Activated CD4-positive, alpha-beta T cell treated with anti-CD3 and anti-CD28 coated beads, Interleukin-2, amount 50 U/mL, for 24 hours (primary cell): Measurements from ENCODE around the gene ALOX15.
"Not testable (repeated sequence)": the region's sequence is repeated elsewhere in the genome, so short reads cannot be mapped to it uniquely, and the experiment has no call there.

Source experiments
- DNase-seq, 2 donors: peaks; one replicate each; pipeline ENCODE4 v3.0.0-alpha.2; 2020; ENCODE audit warnings: low read depth in 1 of 2, low spot score in 1 of 2

ALOX15 gene

DNA sequence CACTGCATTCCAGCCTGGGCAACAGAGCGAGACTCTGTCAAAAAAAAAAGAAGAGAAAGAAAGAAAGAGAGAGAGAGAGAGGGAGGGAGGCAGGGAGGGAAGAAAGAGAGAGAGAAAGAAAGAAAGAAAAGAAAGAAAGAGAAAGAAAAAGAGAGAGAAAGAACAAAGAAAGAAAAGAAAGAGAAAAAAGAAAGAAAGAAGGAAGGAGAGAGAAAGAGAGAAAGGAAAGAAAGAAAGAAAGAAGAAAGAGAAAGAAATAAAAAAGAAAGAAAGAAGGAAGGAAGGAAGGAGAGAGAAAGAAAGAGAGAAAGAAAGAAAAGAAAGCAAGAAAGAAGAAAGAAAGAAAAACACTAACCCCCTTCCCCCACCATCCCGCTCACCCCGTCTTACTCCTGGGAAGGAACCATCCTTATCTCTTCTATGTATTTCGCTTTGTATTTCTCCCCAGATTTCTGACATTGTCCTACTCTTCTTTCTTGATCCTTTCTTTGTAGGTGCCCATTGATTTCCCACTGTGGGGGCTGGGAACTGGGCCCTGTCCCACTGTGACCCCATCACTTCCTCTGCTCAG is 20.9 kb downstream of the ALOX15 start:
- no peak for DNase-seq

DNA sequence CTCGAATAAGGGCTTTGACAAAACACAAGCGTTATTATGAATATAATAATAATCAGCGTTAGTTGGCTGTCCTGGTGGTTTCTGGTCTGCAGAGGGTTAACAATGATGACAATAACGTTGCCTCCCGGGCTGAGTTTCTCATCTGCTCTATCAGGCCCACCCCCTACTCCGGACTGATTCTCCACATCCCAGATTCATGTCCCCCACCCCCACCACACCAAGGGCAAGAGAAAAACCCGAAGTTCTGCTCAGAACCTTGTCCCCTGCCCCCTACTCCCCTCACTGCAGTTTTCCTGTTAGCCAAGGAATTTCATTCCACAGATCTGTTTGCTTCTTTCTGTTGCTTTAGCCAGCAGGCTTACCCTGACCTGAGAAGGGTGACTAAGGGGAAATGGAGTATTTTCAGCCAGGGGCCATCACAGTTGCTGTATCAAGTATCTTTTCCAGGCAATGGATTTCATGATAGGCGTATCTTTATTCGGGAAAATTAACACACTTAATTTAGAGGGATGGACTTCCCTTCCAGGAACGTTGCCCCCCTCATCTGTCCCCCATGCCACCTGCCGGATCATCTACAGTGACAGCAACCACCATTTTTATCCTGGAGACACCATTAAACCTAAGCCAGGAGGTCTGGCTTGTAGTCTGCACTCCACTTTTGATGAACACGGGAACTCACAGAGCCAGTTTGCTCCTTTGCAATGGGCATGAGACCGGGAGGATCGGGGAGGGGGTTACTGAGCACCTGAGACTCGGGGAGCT is 23.7 kb downstream of the ALOX15 start:
- DNase-seq, result no peak

DNA sequence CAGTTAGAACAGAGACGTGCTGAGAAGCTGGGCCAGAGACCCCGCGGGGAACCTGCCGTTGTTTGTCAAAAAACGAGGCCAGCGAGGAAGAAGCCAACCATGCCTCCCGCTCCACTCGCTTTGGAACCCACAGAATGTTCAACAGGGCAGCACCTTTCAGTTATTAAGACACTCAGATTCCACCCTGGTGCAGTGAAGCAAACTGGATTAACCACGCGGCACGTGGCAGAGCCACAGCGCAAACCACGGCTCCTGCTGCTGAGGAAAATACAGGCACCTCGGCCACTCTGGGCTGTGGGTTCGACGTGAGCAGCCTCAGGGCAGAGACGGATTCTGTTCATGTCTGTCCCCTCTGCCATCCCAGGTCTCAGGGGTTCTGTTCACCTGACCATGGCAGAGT is 24.4 kb downstream of the ALOX15 start:
- no peak for DNase-seq

DNA sequence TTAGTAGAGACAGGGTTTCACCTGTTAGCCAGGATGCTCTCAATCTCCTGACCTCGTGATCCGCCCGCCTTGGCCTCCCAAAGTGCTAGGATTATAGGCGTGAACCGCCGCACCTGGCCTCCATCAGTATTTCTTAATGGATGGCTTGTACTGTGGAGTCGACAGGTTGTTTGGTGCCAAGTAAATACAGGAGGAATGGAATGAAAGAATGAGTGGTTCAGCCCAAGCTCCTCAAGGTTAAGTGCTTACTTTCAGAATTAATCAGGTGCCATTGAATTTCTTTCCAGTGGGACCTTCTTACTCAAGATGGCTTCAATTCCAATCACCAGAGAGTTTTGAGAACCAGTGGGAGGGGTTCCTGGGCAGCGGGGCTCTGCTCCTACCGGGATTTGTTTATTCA is 25.0 kb downstream of the ALOX15 start:
- DNase-seq, result no peak

DNA sequence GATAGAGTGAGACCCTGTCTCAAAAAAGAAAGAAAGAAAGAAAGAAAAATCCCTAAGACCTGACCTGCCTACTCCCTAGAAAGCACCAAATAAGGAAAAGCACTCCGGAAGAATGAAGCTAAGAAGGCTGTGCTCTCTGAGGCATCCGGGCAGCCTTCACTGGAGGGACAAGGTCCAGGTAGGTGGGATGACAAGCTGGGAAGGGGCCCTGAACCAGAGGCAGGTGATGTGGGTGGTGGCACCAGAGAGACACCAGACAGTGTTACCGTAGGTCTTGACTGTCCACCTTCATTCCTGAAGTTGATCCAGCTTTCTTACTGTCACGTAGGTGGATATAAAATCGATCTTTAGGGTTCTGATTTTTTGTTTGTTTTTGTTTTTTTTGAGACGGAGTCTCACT is 30.8 kb downstream of the ALOX15 start:
- no peak for DNase-seq

DNA sequence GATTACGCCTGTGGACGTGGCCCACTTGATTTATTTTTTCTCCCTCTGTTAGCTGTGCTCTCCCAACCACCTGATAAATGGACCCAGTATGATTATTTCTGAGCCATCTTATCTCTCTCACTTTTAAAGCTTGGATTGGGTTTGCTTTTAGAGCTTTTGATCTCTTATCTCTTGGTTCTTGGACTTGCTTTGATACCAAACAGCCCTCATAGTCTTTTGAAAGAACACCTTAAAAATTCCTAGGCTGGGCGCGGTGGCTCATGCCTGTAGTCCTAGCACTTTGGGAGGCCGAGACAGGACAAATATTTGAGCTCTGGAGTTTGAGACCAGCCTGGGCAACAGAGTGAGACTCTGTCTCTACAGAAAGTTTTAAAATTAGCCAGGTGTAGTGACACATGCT is 31.3 kb downstream of the ALOX15 start:
- no peak for DNase-seq

DNA sequence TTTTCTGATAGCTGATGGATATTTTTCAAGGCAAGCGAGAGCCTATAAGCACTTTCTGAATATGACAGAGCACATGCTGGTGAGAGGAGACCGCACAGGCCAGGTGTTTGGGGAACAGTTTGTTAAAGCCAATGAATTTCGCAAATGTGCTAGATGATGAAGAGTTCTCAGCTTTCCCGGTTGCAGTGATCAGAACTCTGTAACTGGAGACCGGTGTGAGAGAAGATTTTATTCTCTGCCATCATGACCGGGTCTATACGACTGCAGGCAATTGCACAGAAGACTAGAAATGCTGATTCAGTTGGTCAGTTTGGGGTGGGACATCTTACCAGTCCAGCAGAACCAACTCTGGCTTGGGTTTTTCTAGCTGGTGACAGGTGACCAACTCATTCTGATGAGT is 31.7 kb downstream of the ALOX15 start:
- no peak for DNase-seq

DNA sequence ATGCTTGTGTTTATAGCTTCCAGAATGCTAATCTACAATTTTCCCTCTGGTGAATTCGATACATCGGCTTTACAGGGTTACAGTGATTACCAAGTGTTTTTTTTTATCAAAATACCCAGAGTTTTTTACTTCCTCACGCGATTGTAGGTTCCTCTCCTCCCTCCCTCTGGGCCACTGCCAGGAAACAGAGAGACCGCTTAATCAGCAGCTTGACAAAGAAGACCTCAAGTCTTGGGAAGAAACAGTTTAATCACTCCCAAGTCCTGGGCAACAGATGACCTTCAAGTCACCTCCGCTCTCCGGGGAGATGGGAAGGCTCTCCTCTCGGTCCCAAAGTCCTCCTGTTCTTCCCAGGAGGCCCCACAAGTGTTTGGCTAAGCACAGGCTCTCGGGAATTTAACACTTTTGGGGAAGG is 33.7 kb downstream of the ALOX15 start:
- no peak for DNase-seq

DNA sequence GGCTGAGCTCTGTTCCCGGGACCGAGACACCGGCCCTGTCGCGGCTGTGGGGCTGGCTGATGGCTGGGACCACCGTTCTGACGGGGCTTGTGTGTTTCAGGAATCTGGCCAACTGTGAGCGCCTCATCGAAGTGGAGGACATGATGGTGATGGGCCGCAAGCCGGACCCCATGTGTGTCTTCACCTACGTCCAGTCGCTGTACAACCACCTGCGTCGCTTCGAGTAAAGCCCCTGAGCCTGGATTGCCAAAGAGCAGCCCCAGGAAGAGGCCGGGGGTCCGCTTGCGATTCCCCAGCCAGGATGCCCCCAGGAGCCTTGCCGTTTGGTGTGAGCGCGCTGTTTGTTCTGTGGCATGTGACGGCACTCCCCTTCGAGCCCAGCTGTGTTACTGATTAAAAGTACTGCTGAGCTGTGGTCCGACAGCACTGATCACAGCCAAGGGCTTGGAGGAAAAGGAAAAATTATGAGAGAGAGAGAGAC is 34.2 kb downstream of the ALOX15 start:
- no peak for DNase-seq

DNA sequence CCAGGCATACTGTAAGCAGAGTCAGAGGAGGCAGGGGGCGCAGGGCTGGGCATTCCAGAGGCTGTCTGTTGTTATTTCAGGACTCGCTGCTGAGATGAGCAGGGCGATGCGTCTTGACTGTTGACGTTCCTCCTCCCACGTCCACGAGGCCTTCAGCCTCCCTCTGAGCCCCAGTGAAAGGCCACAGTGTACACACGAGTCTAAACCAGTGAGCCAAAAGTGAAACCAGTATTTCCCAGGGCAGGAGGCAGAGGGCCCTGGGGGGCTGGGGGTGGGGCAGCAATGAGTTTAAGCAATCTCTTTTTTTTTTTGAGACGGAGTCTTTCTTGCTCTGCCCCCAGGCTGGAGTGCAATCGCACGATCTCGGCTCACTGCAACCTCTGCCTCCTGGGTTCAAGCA is 35.7 kb downstream of the ALOX15 start:
- DNase-seq, result no peak

DNA sequence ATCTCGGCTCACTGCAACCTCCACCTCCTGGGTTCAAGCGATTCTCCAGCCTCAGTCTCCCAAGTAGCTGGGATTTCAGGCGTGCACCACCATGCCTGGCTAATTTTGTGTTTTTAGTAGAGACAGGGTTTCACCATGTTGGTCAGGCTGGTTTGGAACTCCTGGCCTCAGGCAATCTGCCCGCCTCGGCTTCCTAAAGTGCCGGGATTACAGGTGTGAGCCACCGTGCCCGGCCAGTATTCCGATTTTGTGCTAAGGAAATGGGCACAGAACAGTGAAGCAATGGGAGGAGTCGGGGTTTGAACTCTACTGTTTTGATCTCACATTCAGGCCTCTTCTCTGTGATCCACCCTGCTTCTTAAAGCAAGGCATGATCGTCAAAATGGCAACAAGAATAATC is 36.7 kb downstream of the ALOX15 start:
- not testable (repeated sequence) for DNase-seq

DNA sequence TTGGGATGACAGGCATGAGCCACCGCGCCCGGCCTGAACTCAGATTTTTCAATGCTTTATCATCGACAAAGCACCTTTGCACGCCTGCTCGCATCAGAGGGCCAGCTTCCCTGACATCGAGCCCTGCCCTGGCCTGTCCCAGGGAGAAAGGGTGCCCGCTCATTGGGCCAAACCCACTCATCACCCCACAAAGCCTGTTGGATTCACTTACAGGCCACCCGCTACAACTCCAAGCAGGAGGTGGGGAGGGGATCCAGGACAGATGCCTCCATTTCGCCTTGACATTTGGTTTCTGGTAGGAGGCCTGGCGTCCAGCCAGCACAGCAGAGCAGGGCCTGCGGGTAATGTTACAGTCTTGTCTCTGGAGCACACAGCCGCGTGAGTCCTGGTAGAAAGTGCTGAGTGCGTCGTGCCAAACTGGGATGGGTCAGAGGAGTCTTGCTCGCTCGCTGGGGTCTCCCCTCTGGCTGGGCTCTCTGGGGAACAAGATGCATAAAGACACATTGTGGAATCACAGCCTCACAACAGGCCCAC is 37.3 kb downstream of the ALOX15 start:
- no peak for DNase-seq

DNA sequence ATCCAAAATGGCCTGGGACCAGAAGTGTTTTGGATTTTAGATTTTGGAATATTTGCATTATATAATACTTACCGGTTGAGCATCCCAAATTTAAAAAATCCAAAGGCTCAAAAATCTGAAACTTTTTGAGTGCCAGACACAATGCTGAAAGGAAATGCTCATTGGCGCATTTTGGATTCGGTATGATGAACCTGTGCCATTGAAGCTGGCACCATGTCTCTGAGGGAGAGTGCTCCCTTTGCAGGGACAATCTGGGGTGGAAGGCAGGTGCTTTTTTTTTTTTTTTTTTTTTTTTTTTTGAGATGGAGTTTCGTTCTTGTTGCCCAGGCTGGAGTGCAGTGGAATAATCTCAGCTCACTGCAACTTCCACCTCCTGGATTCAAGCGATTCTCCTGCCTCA is 39.4 kb downstream of the ALOX15 start:
- no peak for DNase-seq

DNA sequence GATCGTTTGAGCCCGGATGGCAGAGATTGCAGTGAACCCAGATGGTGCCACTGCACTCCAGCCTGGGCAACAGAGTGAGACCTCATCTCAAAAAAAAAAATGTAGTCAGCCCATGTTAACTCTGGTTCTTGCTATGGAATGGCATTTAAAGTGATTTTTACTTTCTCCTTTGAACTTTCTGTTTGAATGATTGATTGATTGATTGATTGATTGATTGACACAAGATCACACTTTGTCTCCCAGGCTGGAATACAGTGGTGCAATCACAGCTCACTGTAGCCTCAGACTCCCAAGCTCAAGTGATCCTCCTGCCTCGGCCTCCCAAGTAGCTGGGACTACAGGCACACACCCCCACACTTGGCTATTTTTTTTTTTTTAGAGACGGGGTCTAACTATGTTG is 40.2 kb downstream of the ALOX15 start:
- DNase-seq, result no peak

DNA sequence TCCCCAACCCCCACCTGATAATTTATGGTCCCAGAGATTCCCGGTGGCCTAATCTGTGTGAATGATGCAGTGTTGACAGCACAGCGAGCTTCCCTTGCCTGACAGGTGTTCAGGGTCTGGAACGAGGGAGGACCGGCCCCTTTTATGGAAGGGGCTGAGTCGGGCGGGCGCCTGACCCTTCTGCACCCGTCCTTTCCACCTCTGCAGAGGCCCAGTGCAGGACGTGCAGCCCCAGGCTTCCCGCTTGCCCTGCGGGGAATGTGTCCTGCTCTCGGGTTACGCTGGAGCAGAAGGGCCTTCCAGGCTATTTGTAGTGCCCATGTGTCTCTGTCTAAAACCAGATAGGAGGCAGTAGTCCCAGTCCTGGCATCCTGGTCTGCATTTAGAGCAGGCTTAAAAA is 40.9 kb downstream of the ALOX15 start:
- DNase-seq, result no peak

DNA sequence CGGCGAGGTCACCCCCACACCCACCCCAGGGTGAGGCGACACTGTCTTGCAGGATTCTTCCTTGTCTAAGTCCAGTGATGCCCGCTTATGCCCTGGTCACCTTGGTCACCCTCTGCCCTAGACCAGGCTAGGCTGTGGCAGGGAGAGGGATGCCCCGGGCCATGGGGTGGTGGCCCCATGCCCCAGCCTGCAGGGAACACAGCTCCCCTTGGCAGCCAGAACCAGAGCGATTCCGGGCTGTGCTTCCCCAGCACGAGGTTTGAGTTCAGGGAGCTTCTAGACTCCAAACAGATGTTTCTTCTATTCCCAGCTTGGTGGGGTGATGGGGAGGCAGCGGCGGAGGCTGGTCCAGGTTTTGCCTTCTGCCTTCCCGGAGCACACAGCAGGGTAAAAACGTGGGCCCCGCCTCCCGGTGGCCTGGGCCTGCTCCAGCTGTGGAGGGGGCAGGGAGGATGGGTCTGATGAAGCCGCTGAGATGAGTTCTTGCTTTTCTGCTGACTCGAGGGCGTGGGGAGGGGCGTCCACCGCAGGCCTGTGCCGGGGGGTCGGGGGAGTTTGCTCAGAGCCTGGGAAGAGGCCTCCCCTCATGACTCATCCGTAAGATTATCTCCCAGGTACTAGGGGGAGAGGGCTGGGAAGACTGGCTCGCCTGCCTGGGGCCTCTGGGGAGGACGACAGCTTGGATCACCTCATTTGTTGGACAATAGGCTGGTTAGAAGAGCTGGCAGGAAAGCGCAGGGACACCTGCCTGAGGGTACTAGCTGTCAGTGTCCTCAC is 41.8 kb downstream of the ALOX15 start:
- no peak for DNase-seq

DNA sequence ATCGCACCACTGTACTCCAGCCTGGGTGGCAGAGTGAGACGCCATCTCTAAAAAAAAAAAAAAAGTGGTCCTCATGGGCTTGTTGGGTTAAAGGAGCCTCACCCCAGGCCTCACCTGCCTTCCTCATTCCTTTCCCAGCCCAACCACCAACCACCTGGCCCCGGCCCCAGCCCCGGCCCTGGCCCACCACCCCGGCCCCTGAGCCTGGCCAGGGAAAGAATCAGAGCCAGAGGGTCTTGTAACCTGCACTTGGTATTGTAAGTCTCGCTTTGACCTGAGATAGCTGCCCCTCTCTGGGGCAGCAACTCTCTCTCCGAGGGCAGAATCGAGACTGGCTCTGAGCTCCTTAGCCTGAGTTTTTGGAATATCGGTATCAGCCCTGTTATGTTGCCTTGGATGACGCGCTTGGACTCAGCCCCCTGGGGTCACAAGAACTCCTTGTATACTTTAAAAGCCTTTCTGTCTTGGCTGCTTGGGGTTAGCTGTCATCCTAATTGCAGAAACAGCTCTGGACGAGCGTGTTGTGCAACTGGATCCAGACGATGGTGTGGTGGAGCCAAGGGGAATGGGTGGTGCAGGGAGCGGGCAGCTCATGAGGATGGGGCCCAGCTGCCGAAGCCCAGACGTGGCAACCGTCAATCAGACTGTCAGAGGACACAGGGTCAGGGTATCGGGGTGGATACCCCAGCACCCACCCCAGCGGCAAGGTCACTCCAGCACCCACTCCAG is 42.5 kb downstream of the ALOX15 start:
- DNase-seq, result no peak

DNA sequence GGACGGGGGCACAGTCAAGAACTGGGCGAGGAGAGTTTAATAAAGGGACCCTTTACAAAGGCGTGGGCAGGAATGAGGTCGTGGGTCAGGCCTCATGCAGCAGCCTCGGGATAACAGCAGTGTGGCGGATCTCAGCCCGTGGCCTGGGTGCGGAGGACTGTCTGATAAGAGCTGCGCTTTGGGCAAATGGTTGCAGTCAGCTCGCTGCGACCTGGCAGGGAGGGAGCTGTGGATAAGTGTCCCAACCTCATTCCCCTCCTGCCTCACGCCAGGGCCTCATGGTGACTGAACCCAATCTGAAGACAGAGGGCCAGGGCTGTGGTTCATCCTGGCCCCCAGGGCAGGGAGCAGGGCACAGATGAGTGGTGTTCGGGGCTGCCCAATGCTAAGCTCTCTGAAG is 43.5 kb downstream of the ALOX15 start:
- DNase-seq, result no peak

DNA sequence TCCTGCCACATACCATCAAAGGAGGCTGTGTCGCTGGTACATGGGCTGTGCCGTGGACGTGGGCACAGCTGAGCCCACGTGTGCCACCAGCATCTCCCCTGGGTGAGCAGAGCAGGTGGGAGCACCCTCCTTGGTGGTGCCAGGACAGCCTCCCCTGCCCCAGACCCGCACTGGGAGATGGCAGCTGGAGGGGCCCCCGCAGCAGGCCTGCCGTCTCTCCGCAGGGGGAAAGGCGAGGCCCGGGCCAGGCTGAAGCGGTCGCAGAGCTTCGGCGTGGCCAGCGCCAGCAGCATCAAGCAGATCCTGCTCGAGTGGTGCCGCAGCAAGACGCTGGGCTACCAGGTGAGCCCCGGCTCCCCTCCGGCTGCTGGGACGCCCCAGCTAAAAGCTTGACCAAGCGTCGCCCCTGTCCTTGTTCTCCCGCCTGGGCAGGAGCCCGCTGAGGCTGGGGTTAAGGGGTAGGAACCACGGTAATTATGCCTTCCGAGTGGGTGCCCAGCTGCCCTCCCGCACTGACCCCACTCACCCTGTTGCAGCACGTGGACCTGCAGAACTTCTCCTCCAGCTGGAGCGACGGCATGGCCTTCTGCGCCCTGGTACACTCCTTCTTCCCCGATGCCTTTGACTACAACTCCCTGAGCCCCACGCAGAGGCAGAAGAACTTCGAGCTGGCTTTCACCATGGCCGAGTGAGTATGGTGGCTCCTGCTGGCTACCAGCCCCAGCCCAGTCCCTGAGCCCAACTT is 44.7 kb downstream of the ALOX15 start:
- no peak for DNase-seq

DNA sequence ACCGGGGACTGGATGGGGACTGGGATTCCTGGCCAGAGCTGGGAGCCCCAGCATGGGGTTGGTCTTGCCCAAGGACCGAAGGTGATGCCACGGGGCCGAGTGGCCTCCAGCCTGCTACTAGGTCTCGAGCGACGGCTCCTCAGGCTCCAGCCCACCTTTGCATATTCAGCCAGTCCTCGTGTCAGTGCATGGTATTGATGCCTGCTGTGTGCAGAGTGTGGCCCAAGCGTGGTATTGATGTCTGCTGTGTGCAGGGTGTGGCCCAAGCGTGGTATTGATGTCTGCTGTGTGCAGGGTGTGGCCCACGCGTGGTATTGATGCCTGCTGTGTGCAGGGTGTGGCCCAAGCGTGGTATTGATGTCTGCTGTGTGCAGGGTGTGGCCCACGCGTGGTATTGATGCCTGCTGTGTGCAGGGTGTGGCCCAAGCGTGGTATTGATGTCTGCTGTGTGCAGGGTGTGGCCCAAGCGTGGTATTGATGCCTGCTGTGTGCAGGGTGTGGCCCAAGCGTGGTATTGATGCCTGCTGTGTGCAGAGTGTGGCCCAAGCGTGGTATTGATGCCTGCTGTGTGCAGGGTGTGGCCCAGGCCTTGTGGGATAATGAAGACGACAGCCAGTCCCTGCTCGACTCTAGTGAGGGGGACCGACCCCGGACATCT is 45.7 kb downstream of the ALOX15 start:
- not testable (repeated sequence) for DNase-seq
